Erythroblast (primary cell): ENCODE measurements around the gene TNP1.

ENCODE experiments used
- GATA1 ChIP-seq: IDR thresholded peaks from 2 replicates; pipeline ENCODE4 v1.6.1; 2011; ENCODE audit warnings: low read depth, mild to moderate bottlenecking, control low read depth, low read length, moderate library complexity
- POLR2A ChIP-seq: IDR thresholded peaks from 2 replicates; pipeline ENCODE4 v1.6.1; 2011; ENCODE audit warnings: mild to moderate bottlenecking, low read length

- TF ChIP-seq POLR2A (no peak), GATA1 (no peak)
These were observed 27.3 kb upstream of the TNP1 start for GRCh38 chr2:216887138-216887537.
